Measurements from ENCODE around the gene MGAM2.
A peak's percentile ranks its signal among the peaks of the same experiment; 100 is the strongest.

The MGAM2 gene

DNA sequence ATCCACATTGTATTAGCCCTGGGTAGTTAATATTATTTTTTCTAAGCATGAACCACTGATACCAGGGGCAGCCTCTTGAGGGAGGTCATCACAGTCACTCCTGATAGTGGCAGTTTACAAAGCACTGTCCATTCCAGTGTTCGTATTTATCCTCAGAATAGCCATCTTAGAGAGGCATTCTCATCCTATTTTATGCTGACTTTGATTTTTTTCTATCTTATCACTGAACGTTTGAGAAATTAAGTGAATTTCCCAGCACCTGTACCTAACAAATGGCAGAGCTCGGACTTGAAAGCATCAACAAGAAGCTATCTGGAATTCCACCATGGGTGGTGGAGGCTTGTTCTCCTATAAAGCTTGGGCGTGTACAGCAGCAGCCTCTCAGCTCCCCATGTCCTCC is 26.1 kb upstream of the MGAM2 start:
- in situ Hi-C loops (cut with HindIII; ENCODE audit: low pct_ligation_motif_present, low sequenced_read_pairs), result no loop called here
- Histone ChIP-seq H3K36me3 (replicated peaks) (no peaks in the 10 kb centered on the region), H3K27ac (no peak overlapping the region), H3K4me3 (ENCODE audit: low read depth, low read length) (no peak overlapping the region), H3K27me3 (replicated peaks) (no peaks in the 10 kb centered on the region)
- TF ChIP-seq, protein P1, sequence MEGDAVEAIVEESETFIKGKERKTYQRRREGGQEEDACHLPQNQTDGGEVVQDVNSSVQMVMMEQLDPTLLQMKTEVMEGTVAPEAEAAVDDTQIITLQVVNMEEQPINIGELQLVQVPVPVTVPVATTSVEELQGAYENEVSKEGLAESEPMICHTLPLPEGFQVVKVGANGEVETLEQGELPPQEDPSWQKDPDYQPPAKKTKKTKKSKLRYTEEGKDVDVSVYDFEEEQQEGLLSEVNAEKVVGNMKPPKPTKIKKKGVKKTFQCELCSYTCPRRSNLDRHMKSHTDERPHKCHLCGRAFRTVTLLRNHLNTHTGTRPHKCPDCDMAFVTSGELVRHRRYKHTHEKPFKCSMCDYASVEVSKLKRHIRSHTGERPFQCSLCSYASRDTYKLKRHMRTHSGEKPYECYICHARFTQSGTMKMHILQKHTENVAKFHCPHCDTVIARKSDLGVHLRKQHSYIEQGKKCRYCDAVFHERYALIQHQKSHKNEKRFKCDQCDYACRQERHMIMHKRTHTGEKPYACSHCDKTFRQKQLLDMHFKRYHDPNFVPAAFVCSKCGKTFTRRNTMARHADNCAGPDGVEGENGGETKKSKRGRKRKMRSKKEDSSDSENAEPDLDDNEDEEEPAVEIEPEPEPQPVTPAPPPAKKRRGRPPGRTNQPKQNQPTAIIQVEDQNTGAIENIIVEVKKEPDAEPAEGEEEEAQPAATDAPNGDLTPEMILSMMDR (IDR thresholded peaks at IDR 0.05; ENCODE audit: low read depth, low read length, missing control alignments), result no peak
- no peak for DNase-seq

- H3K4me3 ChIP-seq (ENCODE audit: low read depth, low read length), result no peak overlapping the region
- no peaks in the 10 kb centered on the region for H3K27me3 ChIP-seq (replicated peaks)
- TF ChIP-seq, protein P1 (IDR thresholded peaks at IDR 0.05; ENCODE audit: low read depth, low read length, missing control alignments), result no peak
- DNase-seq, result no peak
- H3K27ac ChIP-seq, result no peak overlapping the region
- no peaks in the 10 kb centered on the region for H3K36me3 ChIP-seq (replicated peaks)
- in situ Hi-C loops (cut with HindIII; ENCODE audit: low pct_ligation_motif_present, low sequenced_read_pairs), result no loop called here
Measured at GRCh38 chr7:142088022-142088714, 23.4 kb upstream of the MGAM2 start.

DNA sequence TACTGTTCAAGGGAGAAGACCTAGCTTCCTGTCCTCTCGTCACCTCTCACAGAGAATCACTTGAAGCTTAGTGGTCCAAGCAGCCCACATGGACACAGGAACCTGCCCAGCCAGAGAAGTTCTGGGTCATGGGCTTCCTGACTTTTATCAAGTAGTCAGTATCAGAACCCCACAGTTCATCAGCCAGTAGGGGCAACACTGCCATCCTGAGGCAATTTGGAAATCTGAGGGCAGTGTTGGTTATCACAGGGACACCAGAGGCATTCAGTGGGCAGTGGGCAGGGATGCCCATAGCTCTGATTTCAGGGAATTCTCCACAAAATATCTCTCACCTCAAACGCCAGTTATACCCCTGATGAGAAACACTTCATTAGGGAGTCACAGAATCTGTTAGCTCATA is 22.5 kb upstream of the MGAM2 start:
- Histone ChIP-seq H3K27ac (no peak overlapping the region), H3K36me3 (replicated peaks) (no peaks in the 10 kb centered on the region), H3K4me3 (ENCODE audit: low read depth, low read length) (no peak overlapping the region), H3K27me3 (replicated peaks) (no peaks in the 10 kb centered on the region)
- no peak for DNase-seq
- in situ Hi-C loops (cut with HindIII; ENCODE audit: low pct_ligation_motif_present, low sequenced_read_pairs), result no loop called here
- TF ChIP-seq, protein P1 (IDR thresholded peaks at IDR 0.05; ENCODE audit: low read depth, low read length, missing control alignments), result peak; percentile 15

- Histone ChIP-seq H3K4me3 (ENCODE audit: low read depth, low read length) (no peak overlapping the region), H3K27me3 (replicated peaks) (no peaks in the 10 kb centered on the region), H3K36me3 (replicated peaks) (no peaks in the 10 kb centered on the region), H3K27ac (no peak overlapping the region)
- TF ChIP-seq, protein P1 (IDR thresholded peaks at IDR 0.05; ENCODE audit: low read depth, low read length, missing control alignments), result no peak
- in situ Hi-C loops (cut with HindIII; ENCODE audit: low pct_ligation_motif_present, low sequenced_read_pairs), result no loop called here
- no peak for DNase-seq
Measured at GRCh38 chr7:142091961-142092360, 19.6 kb upstream of the MGAM2 start.

DNA sequence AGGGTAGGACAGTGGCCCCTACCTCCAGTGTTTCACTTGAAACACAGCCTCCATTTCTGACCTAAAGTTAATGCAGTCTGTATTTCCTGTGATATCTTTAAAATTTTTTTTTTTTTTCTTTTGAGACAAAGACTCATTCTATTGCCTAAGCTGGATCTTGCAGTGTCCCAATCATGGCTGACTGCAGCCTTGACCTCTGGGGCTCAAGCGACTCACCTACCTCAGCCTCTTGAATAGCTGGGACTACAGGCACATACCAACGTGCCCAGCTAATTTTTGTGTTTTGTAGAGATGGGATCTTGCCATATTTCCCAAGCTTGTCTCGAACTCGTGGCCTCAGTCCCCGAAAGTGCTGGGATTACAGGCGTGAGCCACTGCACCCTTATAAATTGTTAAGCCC is 16.7 kb upstream of the MGAM2 start:
- no peak overlapping the region for H3K27ac ChIP-seq
- no peak overlapping the region for H3K4me3 ChIP-seq (ENCODE audit: low read depth, low read length)
- H3K27me3 ChIP-seq (replicated peaks), result no peaks in the 10 kb centered on the region
- in situ Hi-C loops (cut with HindIII; ENCODE audit: low pct_ligation_motif_present, low sequenced_read_pairs), result no loop called here
- no peaks in the 10 kb centered on the region for H3K36me3 ChIP-seq (replicated peaks)
- no peak for DNase-seq
- TF ChIP-seq, protein P1 (IDR thresholded peaks at IDR 0.05; ENCODE audit: low read depth, low read length, missing control alignments), result no peak

- Histone ChIP-seq H3K27ac (no peak overlapping the region), H3K27me3 (replicated peaks) (no peaks in the 10 kb centered on the region), H3K4me3 (ENCODE audit: low read depth, low read length) (no peak overlapping the region), H3K36me3 (replicated peaks) (no peaks in the 10 kb centered on the region)
- no peak for DNase-seq
- in situ Hi-C loops (cut with HindIII; ENCODE audit: low pct_ligation_motif_present, low sequenced_read_pairs), result no loop called here
- TF ChIP-seq, protein P1 (IDR thresholded peaks at IDR 0.05; ENCODE audit: low read depth, low read length, missing control alignments), result no peak
Measured at GRCh38 chr7:142097571-142097970, 13.9 kb upstream of the MGAM2 start.

Measured in brain microvascular endothelial cell (primary cell).